Measurements from ENCODE around the gene FBXL3. TPM values are rescaled to one million over a fixed set of nuclear protein-coding genes. Genes with fewer than 3 reads are reported as not detected.
A peak's percentile ranks its signal among the peaks of the same experiment; 100 is the strongest.

The FBXL3 gene
- total and polyA plus RNA-seq, 10 donors: 18.5 to 80.9 (median 51.0) TPM

DNA sequence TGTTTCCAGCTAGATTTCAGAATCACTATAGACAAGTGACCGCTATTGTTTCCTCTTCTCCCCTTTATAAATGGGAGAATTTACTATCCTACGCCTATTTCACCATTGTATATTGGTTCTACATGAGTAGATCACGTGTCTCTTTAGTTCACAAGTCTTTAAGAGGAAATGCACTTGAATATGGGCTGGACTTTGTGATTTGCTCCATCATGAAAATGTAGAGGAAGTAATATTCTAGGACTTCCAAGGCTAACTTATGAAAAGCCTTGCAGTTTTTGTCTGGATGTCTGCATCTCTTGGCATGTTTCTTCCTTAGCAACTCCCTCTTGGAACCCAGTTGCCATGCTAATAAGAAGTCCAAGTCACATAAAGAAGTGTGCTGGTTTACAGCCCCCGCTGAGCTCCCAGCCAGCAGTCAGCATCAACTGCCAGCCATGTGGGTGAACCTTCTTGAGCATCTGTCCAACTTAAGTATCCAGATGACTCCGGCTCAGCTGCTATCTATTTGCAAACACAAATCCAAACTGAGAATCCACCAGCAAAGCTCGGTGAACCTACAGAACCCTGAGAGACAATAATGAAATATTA is 4.8 kb upstream of the FBXL3 start:
- intact Hi-C loops (cut with DNase I; ENCODE audit: low total_unique reads): no loop called here
- WGBS, 5 donors: 89 to 91% (median 91%) methylated on average over 6 of the region's 6 CpGs
- H3K4me3 ChIP-seq: no peak overlapping the region

GRCh38 chr13:77029436-77029835 is 2.5 kb upstream of the FBXL3 start:
- DNase-seq: no peak
- Histone ChIP-seq H3K36me3 (no peaks in the 10 kb centered on the region), H3K27ac (no peak overlapping the region), H3K4me3 (no peak overlapping the region), H3K27me3 (replicated peaks in 1 of 7) (no peaks in the 10 kb centered on the region), H3K9me3 (no peaks in the 10 kb centered on the region), H3K4me1 (peaks cover 15 to 32% (median 24%) of the 10 kb centered on the region in 6 donors)
- 91 to 100% (median 97%) methylated on average over 1 of the region's 1 CpG for WGBS, 5 donors
- TF ChIP-seq CTCF (IDR thresholded peaks at IDR 0.05 in 8 of 11, conservative IDR thresholded peaks at IDR 0.05 in 3 of 11) (no peak), POLR2AphosphoS5 (IDR thresholded peaks at IDR 0.05) (no peak), POLR2A (IDR thresholded peaks at IDR 0.05) (no peak)
- intact Hi-C loops (cut with DNase I; ENCODE audit: low total_unique reads): no loop called here

More for the DNA sequence above, 4.8 kb upstream of the FBXL3 start:
- no peak for DNase-seq
- Histone ChIP-seq H3K4me1 (peaks cover 3 to 13% (median 9%) of the 10 kb centered on the region in 6 donors), H3K27ac (no peak overlapping the region), H3K27me3 (replicated peaks in 1 of 7) (no peaks in the 10 kb centered on the region), H3K9me3 (no peaks in the 10 kb centered on the region), H3K36me3 (no peaks in the 10 kb centered on the region)
- no peak for TF ChIP-seq CTCF (IDR thresholded peaks at IDR 0.05 in 8 of 11, conservative IDR thresholded peaks at IDR 0.05 in 3 of 11)
- no peak for TF ChIP-seq POLR2AphosphoS5 (IDR thresholded peaks at IDR 0.05)
- TF ChIP-seq POLR2A (IDR thresholded peaks at IDR 0.05): no peak

DNA sequence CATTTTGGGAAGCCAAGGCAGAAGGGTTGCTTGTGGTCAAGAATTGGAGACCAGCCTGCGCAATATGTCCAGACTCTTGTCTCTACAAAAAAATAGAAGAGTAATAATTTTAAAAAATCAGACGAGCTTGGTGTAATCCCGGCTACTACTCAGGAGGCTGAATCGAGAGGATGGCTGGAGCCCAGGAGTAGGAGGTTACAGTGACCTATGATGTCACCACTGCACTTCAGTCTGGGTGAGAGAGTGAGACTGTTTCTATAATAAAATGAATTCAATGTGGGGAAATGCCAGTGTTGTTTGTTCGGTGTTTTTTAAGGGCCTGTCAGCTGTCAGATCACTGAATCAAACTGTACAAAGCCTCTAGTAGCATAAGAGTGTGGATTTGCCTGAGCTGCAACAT is 1.2 kb upstream of the FBXL3 start:
- DNase-seq: no peak
- Histone ChIP-seq H3K4me1 (peaks cover 25 to 44% (median 36%) of the 10 kb centered on the region in 6 donors), H3K27ac (peak overlapping the region in 2 of 8 donors; percentile 100), H3K36me3 (peaks cover 0 to 7% (median 0%) of the 10 kb centered on the region in 6 donors), H3K27me3 (replicated peaks in 1 of 7) (no peaks in the 10 kb centered on the region), H3K9me3 (no peaks in the 10 kb centered on the region), H3K4me3 (peak overlapping the region in 1 of 8 donors; percentile 94)
- intact Hi-C loops (cut with DNase I; ENCODE audit: low total_unique reads): no loop called here
- TF ChIP-seq POLR2AphosphoS5 (IDR thresholded peaks at IDR 0.05): no peak
- no peak for TF ChIP-seq CTCF (IDR thresholded peaks at IDR 0.05 in 8 of 11, conservative IDR thresholded peaks at IDR 0.05 in 3 of 11)
- no peak for TF ChIP-seq POLR2A (IDR thresholded peaks at IDR 0.05)
- WGBS, 5 donors: 75 to 88% (median 85%) methylated on average over 5 of the region's 5 CpGs

GRCh38 chr13:77026255-77026860 is 601 bp downstream of the FBXL3 start:
- peak overlapping the region; percentile 83 to 96 (median 90) for H3K4me3 ChIP-seq
- H3K27ac ChIP-seq: peak overlapping the region; percentile 96 to 100 (median 100)
- TF ChIP-seq POLR2AphosphoS5 (IDR thresholded peaks at IDR 0.05) (peak; percentile 68 to 74 (median 73)), POLR2A (IDR thresholded peaks at IDR 0.05) (peak in 1 of 3 donors; percentile 8), CTCF (IDR thresholded peaks at IDR 0.05 in 8 of 11, conservative IDR thresholded peaks at IDR 0.05 in 3 of 11) (peak in 1 of 11 experiments; percentile 26)
- no peaks in the 10 kb centered on the region for H3K9me3 ChIP-seq
- intact Hi-C loops (cut with DNase I; ENCODE audit: low total_unique reads): no loop called here
- H3K27me3 ChIP-seq (replicated peaks in 1 of 7): no peaks in the 10 kb centered on the region
- DNase-seq: peak; percentile 96
- WGBS, 5 donors: 0 to 3% (median 0%) methylated on average over 37 to 59 of the region's 62 CpGs
- H3K4me1 ChIP-seq: peaks cover 39 to 63% (median 54%) of the 10 kb centered on the region in 6 donors
- peaks cover 0 to 16% (median under 1%) of the 10 kb centered on the region in 6 donors for H3K36me3 ChIP-seq

All from spleen (tissue), 11 donors.